Loucy (cell line): Measurements from ENCODE around the gene WHRN.

Experiments
- EZH2phosphoT487 ChIP-seq: fragments of 200-600 bp; IDR thresholded peaks from 2 replicates; pipeline ENCODE4 v1.6.1; 2018; ENCODE audit warnings: antibody characterized with exemption, mild to moderate bottlenecking, moderate library complexity, borderline replicate concordance
- TF ChIP-seq, protein P1 (sequence below): fragments of 200-600 bp; sonication (generic); conservative IDR thresholded peaks from 2 replicates; pipeline ENCODE4 v1.5.1; 2014; ENCODE audit warnings: mild to moderate bottlenecking, antibody characterized with exemption, low read length

DNA sequence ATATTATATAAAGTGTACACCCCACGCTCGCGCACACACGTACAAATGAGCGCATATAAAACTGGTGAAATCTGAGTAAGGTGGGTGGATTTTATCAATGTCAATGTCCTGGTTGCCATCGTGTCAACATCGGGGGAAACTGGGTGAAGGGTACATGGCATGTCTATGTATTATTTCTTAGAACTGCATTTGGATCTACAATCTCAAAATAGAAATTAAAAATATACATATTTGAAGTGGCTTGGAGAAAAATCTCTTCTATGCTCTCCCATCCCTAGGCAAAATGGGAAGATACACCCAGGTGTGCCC lies 763 bp upstream of the WHRN start:
- TF ChIP-seq EZH2phosphoT487: no peak
- TF ChIP-seq, protein P1, sequence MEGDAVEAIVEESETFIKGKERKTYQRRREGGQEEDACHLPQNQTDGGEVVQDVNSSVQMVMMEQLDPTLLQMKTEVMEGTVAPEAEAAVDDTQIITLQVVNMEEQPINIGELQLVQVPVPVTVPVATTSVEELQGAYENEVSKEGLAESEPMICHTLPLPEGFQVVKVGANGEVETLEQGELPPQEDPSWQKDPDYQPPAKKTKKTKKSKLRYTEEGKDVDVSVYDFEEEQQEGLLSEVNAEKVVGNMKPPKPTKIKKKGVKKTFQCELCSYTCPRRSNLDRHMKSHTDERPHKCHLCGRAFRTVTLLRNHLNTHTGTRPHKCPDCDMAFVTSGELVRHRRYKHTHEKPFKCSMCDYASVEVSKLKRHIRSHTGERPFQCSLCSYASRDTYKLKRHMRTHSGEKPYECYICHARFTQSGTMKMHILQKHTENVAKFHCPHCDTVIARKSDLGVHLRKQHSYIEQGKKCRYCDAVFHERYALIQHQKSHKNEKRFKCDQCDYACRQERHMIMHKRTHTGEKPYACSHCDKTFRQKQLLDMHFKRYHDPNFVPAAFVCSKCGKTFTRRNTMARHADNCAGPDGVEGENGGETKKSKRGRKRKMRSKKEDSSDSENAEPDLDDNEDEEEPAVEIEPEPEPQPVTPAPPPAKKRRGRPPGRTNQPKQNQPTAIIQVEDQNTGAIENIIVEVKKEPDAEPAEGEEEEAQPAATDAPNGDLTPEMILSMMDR: no peak
